GM23338 (cell line): ENCODE measurements around the gene B3GNT4.

ENCODE experiments used
- CREB1 ChIP-seq: fragments of 250-450 bp; sonication (Bioruptor Pico); IDR thresholded peaks from 2 replicates; pipeline ENCODE4 v1.5.0; 2020; ENCODE audit warnings: low read depth, mild to moderate bottlenecking, moderate library complexity
- EZH2 ChIP-seq: fragments of 200-600 bp; sonication (generic); IDR thresholded peaks from one replicate; pipeline ENCODE4 v1.8.0; 2017; ENCODE audit warnings: antibody characterized with exemption, mild to moderate bottlenecking, low read depth; ENCODE audit not compliant: unreplicated experiment
- JUNB ChIP-seq: IDR thresholded peaks from one replicate; pipeline ENCODE4 v1.6.1; 2016; ENCODE audit warnings: antibody characterized with exemption; ENCODE audit not compliant: unreplicated experiment
- NANOG ChIP-seq: IDR thresholded peaks from 2 replicates; pipeline ENCODE4 v1.6.1; 2016; ENCODE audit warnings: antibody characterized with exemption, borderline replicate concordance
- POLR2AphosphoS5 ChIP-seq: IDR thresholded peaks from 2 replicates; pipeline ENCODE4 v1.6.1; 2016; ENCODE audit warnings: antibody characterized with exemption, low read depth
- TF ChIP-seq, protein P1 (sequence below), 2 experiments: fragments of 200-600 bp in 1 of 2; sonication (generic) in 1 of 2; conservative IDR thresholded peaks; 2 replicates each; pipeline versions ENCODE4 v1.5.1 to v1.6.1; 2016 to 2017; ENCODE audit warnings: antibody characterized with exemption in 2 of 2, low read depth in 2 of 2, mild to moderate bottlenecking in 2 of 2, moderate library complexity in 1 of 2
- TF ChIP-seq, protein P2 (sequence below): IDR thresholded peaks from one replicate; pipeline ENCODE4 v1.6.1; 2018; ENCODE audit warnings: antibody characterized with exemption; ENCODE audit not compliant: unreplicated experiment

DNA sequence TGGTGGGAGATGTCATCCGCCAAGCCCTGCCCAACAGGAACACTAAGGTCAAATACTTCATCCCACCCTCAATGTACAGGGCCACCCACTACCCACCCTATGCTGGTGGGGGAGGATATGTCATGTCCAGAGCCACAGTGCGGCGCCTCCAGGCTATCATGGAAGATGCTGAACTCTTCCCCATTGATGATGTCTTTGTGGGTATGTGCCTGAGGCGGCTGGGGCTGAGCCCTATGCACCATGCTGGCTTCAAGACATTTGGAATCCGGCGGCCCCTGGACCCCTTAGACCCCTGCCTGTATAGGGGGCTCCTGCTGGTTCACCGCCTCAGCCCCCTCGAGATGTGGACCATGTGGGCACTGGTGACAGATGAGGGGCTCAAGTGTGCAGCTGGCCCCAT is 3.5 kb downstream of the B3GNT4 start:
- TF ChIP-seq, protein P1, sequence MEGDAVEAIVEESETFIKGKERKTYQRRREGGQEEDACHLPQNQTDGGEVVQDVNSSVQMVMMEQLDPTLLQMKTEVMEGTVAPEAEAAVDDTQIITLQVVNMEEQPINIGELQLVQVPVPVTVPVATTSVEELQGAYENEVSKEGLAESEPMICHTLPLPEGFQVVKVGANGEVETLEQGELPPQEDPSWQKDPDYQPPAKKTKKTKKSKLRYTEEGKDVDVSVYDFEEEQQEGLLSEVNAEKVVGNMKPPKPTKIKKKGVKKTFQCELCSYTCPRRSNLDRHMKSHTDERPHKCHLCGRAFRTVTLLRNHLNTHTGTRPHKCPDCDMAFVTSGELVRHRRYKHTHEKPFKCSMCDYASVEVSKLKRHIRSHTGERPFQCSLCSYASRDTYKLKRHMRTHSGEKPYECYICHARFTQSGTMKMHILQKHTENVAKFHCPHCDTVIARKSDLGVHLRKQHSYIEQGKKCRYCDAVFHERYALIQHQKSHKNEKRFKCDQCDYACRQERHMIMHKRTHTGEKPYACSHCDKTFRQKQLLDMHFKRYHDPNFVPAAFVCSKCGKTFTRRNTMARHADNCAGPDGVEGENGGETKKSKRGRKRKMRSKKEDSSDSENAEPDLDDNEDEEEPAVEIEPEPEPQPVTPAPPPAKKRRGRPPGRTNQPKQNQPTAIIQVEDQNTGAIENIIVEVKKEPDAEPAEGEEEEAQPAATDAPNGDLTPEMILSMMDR (conservative IDR thresholded peaks at IDR 0.05; ENCODE audit: low read depth in 2 of 2), result no peak
- no peak for TF ChIP-seq EZH2
- TF ChIP-seq JUNB, result no peak
- no peak for TF ChIP-seq CREB1 (CRISPR knock-in tag)
- TF ChIP-seq, protein P2, sequence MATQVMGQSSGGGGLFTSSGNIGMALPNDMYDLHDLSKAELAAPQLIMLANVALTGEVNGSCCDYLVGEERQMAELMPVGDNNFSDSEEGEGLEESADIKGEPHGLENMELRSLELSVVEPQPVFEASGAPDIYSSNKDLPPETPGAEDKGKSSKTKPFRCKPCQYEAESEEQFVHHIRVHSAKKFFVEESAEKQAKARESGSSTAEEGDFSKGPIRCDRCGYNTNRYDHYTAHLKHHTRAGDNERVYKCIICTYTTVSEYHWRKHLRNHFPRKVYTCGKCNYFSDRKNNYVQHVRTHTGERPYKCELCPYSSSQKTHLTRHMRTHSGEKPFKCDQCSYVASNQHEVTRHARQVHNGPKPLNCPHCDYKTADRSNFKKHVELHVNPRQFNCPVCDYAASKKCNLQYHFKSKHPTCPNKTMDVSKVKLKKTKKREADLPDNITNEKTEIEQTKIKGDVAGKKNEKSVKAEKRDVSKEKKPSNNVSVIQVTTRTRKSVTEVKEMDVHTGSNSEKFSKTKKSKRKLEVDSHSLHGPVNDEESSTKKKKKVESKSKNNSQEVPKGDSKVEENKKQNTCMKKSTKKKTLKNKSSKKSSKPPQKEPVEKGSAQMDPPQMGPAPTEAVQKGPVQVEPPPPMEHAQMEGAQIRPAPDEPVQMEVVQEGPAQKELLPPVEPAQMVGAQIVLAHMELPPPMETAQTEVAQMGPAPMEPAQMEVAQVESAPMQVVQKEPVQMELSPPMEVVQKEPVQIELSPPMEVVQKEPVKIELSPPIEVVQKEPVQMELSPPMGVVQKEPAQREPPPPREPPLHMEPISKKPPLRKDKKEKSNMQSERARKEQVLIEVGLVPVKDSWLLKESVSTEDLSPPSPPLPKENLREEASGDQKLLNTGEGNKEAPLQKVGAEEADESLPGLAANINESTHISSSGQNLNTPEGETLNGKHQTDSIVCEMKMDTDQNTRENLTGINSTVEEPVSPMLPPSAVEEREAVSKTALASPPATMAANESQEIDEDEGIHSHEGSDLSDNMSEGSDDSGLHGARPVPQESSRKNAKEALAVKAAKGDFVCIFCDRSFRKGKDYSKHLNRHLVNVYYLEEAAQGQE, result no peak
- TF ChIP-seq POLR2AphosphoS5, result no peak
- TF ChIP-seq NANOG, result no peak
